Activated naive CD4-positive, alpha-beta T cell treated with anti-CD3 and anti-CD28 coated beads, Interleukin-2, amount 10 ng/mL, durations not matched to agents 7 days and 5 days (primary cell): Measurements from ENCODE around the gene MCRS1.
A peak's percentile ranks its signal among the peaks of the same experiment; 100 is the strongest.

Experiments used
- CTCF ChIA-PET: fragments of 350-600 bp; sonication (Branson Sonifier 250); formaldehyde crosslinking; loops from one replicate; lab custom pipeline; 2021; ENCODE audit warnings: antibody characterized with exemption; lab: Charles Lee
- DNase-seq: peaks from one replicate; pipeline ENCODE4 v3.0.0-alpha.2; 2020
- H3K27ac Mint-ChIP-seq: one replicate; pipeline ENCODE4 v1.8.0; 2021; ENCODE audit warnings: mild to moderate bottlenecking, moderate library complexity, mixed read lengths
- H3K27me3 Mint-ChIP-seq: one replicate; pipeline ENCODE4 v1.8.0; 2021; ENCODE audit warnings: mild to moderate bottlenecking, mixed read lengths
- H3K36me3 Mint-ChIP-seq: one replicate; pipeline ENCODE4 v1.8.0; 2021; ENCODE audit warnings: mixed read lengths
- H3K4me1 Mint-ChIP-seq: one replicate; pipeline ENCODE4 v1.8.0; 2021; ENCODE audit warnings: mixed read lengths
- H3K4me3 Mint-ChIP-seq: one replicate; pipeline ENCODE4 v1.8.0; 2021; ENCODE audit warnings: mild to moderate bottlenecking, moderate library complexity, mixed read lengths
- H3K9me3 Mint-ChIP-seq: one replicate; pipeline ENCODE4 v1.8.0; 2021; ENCODE audit warnings: mixed read lengths

The MCRS1 gene

GRCh38 chr12:49556391-49557186, 11.4 kb downstream of the MCRS1 start:
- Mint-ChIP-seq H3K36me3 (peaks cover 22% of the 10 kb centered on the region), H3K27me3 (peaks cover 12% of the 10 kb centered on the region), H3K4me3 (no peak overlapping the region), H3K9me3 (no peaks in the 10 kb centered on the region), H3K27ac (peak overlapping the region; percentile 58), H3K4me1 (peaks cover 15% of the 10 kb centered on the region)
- DNase-seq: no peak
- CTCF ChIA-PET: interaction anchor here (1.1 kb wide), 1 partner anchor 8 kb away, joined by 3 read pairs; no protein-coding TSS in a partner anchor

- peaks cover 20% of the 10 kb centered on the region for H3K36me3 Mint-ChIP-seq
- peak; percentile 15 for DNase-seq
- H3K9me3 Mint-ChIP-seq: no peaks in the 10 kb centered on the region
- CTCF ChIA-PET: interaction anchor here (0.7 to 6.0 kb wide), 4 partner anchors 9 to 25 kb away, joined by 3 to 71 read pairs (median 22); no protein-coding TSS in a partner anchor
- peaks cover 20% of the 10 kb centered on the region for H3K27me3 Mint-ChIP-seq
- no peak overlapping the region for H3K27ac Mint-ChIP-seq
- H3K4me1 Mint-ChIP-seq: peaks cover 9% of the 10 kb centered on the region
- H3K4me3 Mint-ChIP-seq: no peak overlapping the region
Observed at GRCh38 chr12:49555631-49556390, 12.1 kb downstream of the MCRS1 start.

GRCh38 chr12:49554266-49554665, 13.7 kb downstream of the MCRS1 start:
- H3K4me1 Mint-ChIP-seq: peaks cover 8% of the 10 kb centered on the region
- peaks cover 35% of the 10 kb centered on the region for H3K27me3 Mint-ChIP-seq
- no peaks in the 10 kb centered on the region for H3K9me3 Mint-ChIP-seq
- H3K27ac Mint-ChIP-seq: no peak overlapping the region
- no peak overlapping the region for H3K4me3 Mint-ChIP-seq
- peaks cover 12% of the 10 kb centered on the region for H3K36me3 Mint-ChIP-seq
- CTCF ChIA-PET: interaction anchor here (0.7 to 6.0 kb wide), 13 partner anchors 10 to 196 kb away, joined by 3 to 71 read pairs (median 4); partner anchors contain the start of gene PRPF40B
- DNase-seq: no peak

GRCh38 chr12:49553512-49554088, 14.3 kb downstream of the MCRS1 start:
- peaks cover 11% of the 10 kb centered on the region for H3K4me1 Mint-ChIP-seq
- DNase-seq: peak; percentile 41
- no peaks in the 10 kb centered on the region for H3K9me3 Mint-ChIP-seq
- CTCF ChIA-PET: interaction anchor here (0.7 to 6.0 kb wide), 13 partner anchors 11 to 196 kb away, joined by 3 to 71 read pairs (median 5); partner anchors contain the start of gene PRPF40B
- no peak overlapping the region for H3K27ac Mint-ChIP-seq
- H3K36me3 Mint-ChIP-seq: peaks cover 7% of the 10 kb centered on the region
- no peak overlapping the region for H3K4me3 Mint-ChIP-seq
- H3K27me3 Mint-ChIP-seq: peaks cover 42% of the 10 kb centered on the region

GRCh38 chr12:49552899-49553298, 15.0 kb downstream of the MCRS1 start:
- CTCF ChIA-PET: interaction anchor here (0.7 to 6.0 kb wide), 13 partner anchors 11 to 195 kb away, joined by 3 to 71 read pairs (median 5); partner anchors contain the start of gene PRPF40B
- Mint-ChIP-seq H3K9me3 (no peaks in the 10 kb centered on the region), H3K4me1 (peaks cover 18% of the 10 kb centered on the region), H3K4me3 (no peak overlapping the region), H3K27me3 (peaks cover 49% of the 10 kb centered on the region), H3K27ac (no peak overlapping the region), H3K36me3 (peaks cover 7% of the 10 kb centered on the region)
- no peak for DNase-seq

- CTCF ChIA-PET: interaction anchor here (0.7 to 6.0 kb wide), 13 partner anchors 12 to 195 kb away, joined by 3 to 71 read pairs (median 5); partner anchors contain the start of gene PRPF40B
Observed at GRCh38 chr12:49552425-49552824, 15.5 kb downstream of the MCRS1 start.

GRCh38 chr12:49552014-49552413, 15.9 kb downstream of the MCRS1 start:
- CTCF ChIA-PET: interaction anchor here (0.7 to 6.0 kb wide), 7 partner anchors 13 to 194 kb away, joined by 3 to 71 read pairs (median 7); no protein-coding TSS in a partner anchor
- H3K27ac Mint-ChIP-seq: no peak overlapping the region
- peaks cover 7% of the 10 kb centered on the region for H3K36me3 Mint-ChIP-seq
- no peaks in the 10 kb centered on the region for H3K9me3 Mint-ChIP-seq
- peaks cover 18% of the 10 kb centered on the region for H3K4me1 Mint-ChIP-seq
- DNase-seq: no peak
- peaks cover 58% of the 10 kb centered on the region for H3K27me3 Mint-ChIP-seq
- no peak overlapping the region for H3K4me3 Mint-ChIP-seq

More at GRCh38 chr12:49552425-49552824, 15.5 kb downstream of the MCRS1 start:
- H3K4me3 Mint-ChIP-seq: no peak overlapping the region
- peaks cover 7% of the 10 kb centered on the region for H3K36me3 Mint-ChIP-seq
- peaks cover 54% of the 10 kb centered on the region for H3K27me3 Mint-ChIP-seq
- H3K4me1 Mint-ChIP-seq: peaks cover 18% of the 10 kb centered on the region
- H3K27ac Mint-ChIP-seq: no peak overlapping the region
- H3K9me3 Mint-ChIP-seq: no peaks in the 10 kb centered on the region
- no peak for DNase-seq

GRCh38 chr12:49550693-49551252, 17.2 kb downstream of the MCRS1 start:
- Mint-ChIP-seq H3K4me3 (no peak overlapping the region), H3K4me1 (peaks cover 15% of the 10 kb centered on the region), H3K9me3 (no peaks in the 10 kb centered on the region), H3K27me3 (peaks cover 70% of the 10 kb centered on the region), H3K36me3 (no peaks in the 10 kb centered on the region), H3K27ac (no peak overlapping the region)
- no peak for DNase-seq
- CTCF ChIA-PET: interaction anchor here (1.1 to 6.0 kb wide), 4 partner anchors 12 to 254 kb away, joined by 3 to 71 read pairs (median 4); no protein-coding TSS in a partner anchor

- Mint-ChIP-seq H3K27ac (no peak overlapping the region), H3K27me3 (peaks cover 78% of the 10 kb centered on the region), H3K36me3 (no peaks in the 10 kb centered on the region), H3K9me3 (no peaks in the 10 kb centered on the region), H3K4me3 (no peak overlapping the region), H3K4me1 (peaks cover 17% of the 10 kb centered on the region)
- DNase-seq: no peak
- CTCF ChIA-PET: interaction anchor here (1.1 to 6.0 kb wide), 4 partner anchors 13 to 253 kb away, joined by 3 to 71 read pairs (median 4); no protein-coding TSS in a partner anchor
Observed at GRCh38 chr12:49549735-49550692, 17.9 kb downstream of the MCRS1 start.

GRCh38 chr12:49548822-49549648, 18.9 kb downstream of the MCRS1 start:
- Mint-ChIP-seq H3K27me3 (peaks cover 88% of the 10 kb centered on the region), H3K9me3 (no peaks in the 10 kb centered on the region), H3K4me1 (peaks cover 18% of the 10 kb centered on the region), H3K4me3 (peak overlapping the region; percentile 65), H3K36me3 (no peaks in the 10 kb centered on the region), H3K27ac (no peak overlapping the region)
- CTCF ChIA-PET: interaction anchor here (1.3 kb wide), 2 partner anchors 32 to 252 kb away, joined by 3 to 5 read pairs; no protein-coding TSS in a partner anchor
- DNase-seq: peak; percentile 51

- Mint-ChIP-seq H3K4me1 (peaks cover 20% of the 10 kb centered on the region), H3K27ac (no peak overlapping the region), H3K9me3 (no peaks in the 10 kb centered on the region), H3K27me3 (peaks cover 93% of the 10 kb centered on the region), H3K4me3 (peak overlapping the region; percentile 65), H3K36me3 (no peaks in the 10 kb centered on the region)
- no peak for DNase-seq
- CTCF ChIA-PET: interaction anchor here (1.3 kb wide), 1 partner anchor 33 kb away, joined by 5 read pairs; no protein-coding TSS in a partner anchor
Observed at GRCh38 chr12:49548481-49548821, 19.5 kb downstream of the MCRS1 start.
